Endothelial cell of umbilical vein (primary cell): ENCODE results near the gene TRIM56. TPM values are rescaled to one million over a fixed set of nuclear protein-coding genes. Genes with fewer than 3 reads are reported as not detected.

ENCODE experiments used
- BruUV-seq: library from RNA; stranded (reverse); fragments of 400-500 nt; replicated peaks from 2 replicates; lab custom pipeline; 2021; lab: Mats Ljungman, UMichigan
- CTCF ChIA-PET: fragments of 300-600, 350-600 bp; sonication (Branson Sonifier 250); formaldehyde crosslinking; loops from one replicate; lab custom pipeline; 2021; ENCODE audit warnings: antibody characterized with exemption, inconsistent platforms; lab: Charles Lee
- POLR2A ChIA-PET: fragments of 300-600, 350-600 bp; sonication (Branson Sonifier 250); formaldehyde crosslinking; loops from one replicate; lab custom pipeline; 2021; ENCODE audit warnings: antibody characterized with exemption, inconsistent platforms; lab: Charles Lee
- DNase-seq: peaks from one replicate; pipeline ENCODE4 v3.0.0-alpha.2; 2011; ENCODE audit warnings: low read depth, low spot score
- FAIRE-seq: peaks from 2 replicates; lab custom pipeline; 2011; peaks lifted over from hg19 to GRCh38; lab: Jason Lieb, UNC
- H2AFZ ChIP-seq: 2 replicates; pipeline ENCODE4 v1.6.0; 2012; ENCODE audit warnings: low read depth, low read length, control low read depth, inconsistent platforms
- H3K27ac ChIP-seq: 2 replicates; pipeline ENCODE4 v1.5.1; 2011; ENCODE audit warnings: low read depth, mild to moderate bottlenecking, control low read depth, low read length, moderate library complexity; ENCODE audit not compliant: insufficient read depth
- H3K27me3 ChIP-seq, 2 experiments: 2 replicates each; pipeline versions ENCODE4 v1.6.0 to v1.6.1; 2011; ENCODE audit warnings: low read length in 2 of 2, mixed read lengths in 1 of 2; ENCODE audit not compliant: control insufficient read depth in 2 of 2, insufficient read depth in 2 of 2
- H3K36me3 ChIP-seq, 2 experiments: 2 replicates in 1 of 2; 3 replicates in 1 of 2; pipeline ENCODE4 v1.5.1; 2011; ENCODE audit warnings: low read length in 2 of 2, mild to moderate bottlenecking in 1 of 2, moderate library complexity in 1 of 2; ENCODE audit not compliant: control insufficient read depth in 2 of 2, insufficient read depth in 2 of 2; ENCODE audit errors: extremely low read depth in 1 of 2
- H3K4me1 ChIP-seq: 3 replicates; pipeline ENCODE4 v1.5.1; 2011; ENCODE audit warnings: mild to moderate bottlenecking, low read length; ENCODE audit not compliant: control insufficient read depth, insufficient read depth; ENCODE audit errors: extremely low read depth
- H3K4me2 ChIP-seq: 2 replicates; pipeline ENCODE4 v1.6.1; 2011; ENCODE audit warnings: low read length, control low read depth, mixed read lengths; ENCODE audit not compliant: insufficient read depth
- H3K4me3 ChIP-seq, 3 experiments: fragments of 200-600 bp in 1 of 3; sonication (generic), shearing (Covaris generic) in 1 of 3; replicated peaks in 1 of 3; 2 replicates each; pipeline ENCODE4 v1.5.1; 2011 to 2016; ENCODE audit warnings: control low read depth in 3 of 3, low read length in 3 of 3, mild to moderate bottlenecking in 2 of 3, inconsistent platforms in 1 of 3, low read depth in 1 of 3, moderate library complexity in 1 of 3; ENCODE audit not compliant: insufficient read depth in 1 of 3
- H3K79me2 ChIP-seq: 2 replicates; pipeline ENCODE4 v1.6.0; 2012; ENCODE audit warnings: low read length, inconsistent platforms; ENCODE audit not compliant: control insufficient read depth, insufficient read depth
- H3K9ac ChIP-seq: replicated peaks from 2 replicates; pipeline ENCODE3; 2011; ENCODE audit warnings: low read length, control low read depth; ENCODE audit not compliant: insufficient read depth; ENCODE audit errors: extremely low read depth
- H3K9me1 ChIP-seq: replicated peaks from 3 replicates; pipeline ENCODE4 v1.6.0; 2011; ENCODE audit warnings: mild to moderate bottlenecking, low read length; ENCODE audit not compliant: control insufficient read depth, insufficient read depth; ENCODE audit errors: extremely low read depth
- H3K9me3 ChIP-seq: replicated peaks from 2 replicates; pipeline ENCODE4 v1.5.1; 2012; ENCODE audit warnings: low read length, inconsistent platforms; ENCODE audit not compliant: control insufficient read depth, insufficient read depth
- H4K20me1 ChIP-seq: replicated peaks from 2 replicates; pipeline ENCODE3; 2011; ENCODE audit warnings: mild to moderate bottlenecking, low read length; ENCODE audit not compliant: control insufficient read depth, insufficient read depth; ENCODE audit errors: extremely low read depth
- CTCF ChIP-seq, 2 donors: IDR thresholded peaks; 1 replicate in 1 of 2; 2 replicates in 1 of 2; pipeline ENCODE4 v1.5.1; 2011; ENCODE audit warnings: low read length in 2 of 2, mild to moderate bottlenecking in 2 of 2, moderate library complexity in 2 of 2, control low read depth in 1 of 2, inconsistent platforms in 1 of 2, low read depth in 1 of 2; ENCODE audit not compliant: insufficient read depth in 1 of 2; ENCODE audit errors: extremely low read depth in 1 of 2
- MAX ChIP-seq: IDR thresholded peaks from 2 replicates; pipeline ENCODE4 v1.6.1; 2011; ENCODE audit not compliant: insufficient read depth, insufficient read length
- MYC ChIP-seq: IDR thresholded peaks from one replicate; pipeline ENCODE4 v1.6.1; 2011; ENCODE audit warnings: mild to moderate bottlenecking, low read depth, low read length
- POLR2A ChIP-seq: IDR thresholded peaks from 2 replicates; pipeline ENCODE4 v1.6.1; 2012; ENCODE audit warnings: low read depth, mild to moderate bottlenecking, control low read depth, low read length
- dilution Hi-C: fragments of 300-500 bp; cut with MboI; formaldehyde crosslinking; loops from one replicate; pipeline ENCODE4 v1.15.0; 2019; ENCODE audit warnings: low sequenced_read_pairs; ENCODE audit not compliant: extremely low pct_ligation_motif_present
- intact Hi-C: fragments of 100-400 bp; cut with micrococcal nuclease; formaldehyde crosslinking; loops from one replicate; pipeline ENCODE4 v1.10.0; 2022
- polyA plus RNA-seq, 4 experiments: library from polyadenylated mRNA; depleted of rRNA in 3 of 4; stranded (reverse) in 3 of 4; unstranded in 1 of 4; fragments of >200 nt; gene quantifications; 2 replicates each; pipeline versions ENCODE4 v1.2.1 to v1.2.3, GENCODE V29; 2011 to 2012; ENCODE audit warnings: missing spikeins in 1 of 4
- total RNA-seq: library from RNA; stranded (reverse); gene quantifications from 2 replicates; pipeline ENCODE4 v1.2.3, GENCODE V29; 2021

The TRIM56 gene
- total and polyA plus RNA-seq, 2 donors (not counting 3 experiments of a cell fraction or from before 2014, with no cell fraction given), result 2.3 to 25.1 TPM

GRCh38 chr7:101077303-101078086, 7.8 kb upstream of the TRIM56 start:
- Histone ChIP-seq H3K4me1 (no peaks in the 10 kb centered on the region), H4K20me1 (no peaks in the 10 kb centered on the region), H3K9me1 (no peaks in the 10 kb centered on the region), H3K27ac (no peak overlapping the region), H2AFZ (no peak overlapping the region), H3K9ac (no peak overlapping the region), H3K4me3 (no peak overlapping the region), H3K9me3 (no peaks in the 10 kb centered on the region), H3K36me3 (no peaks in the 10 kb centered on the region), H3K27me3 (peaks cover under 1 to 4% of the 10 kb centered on the region in 2 experiments), H3K4me2 (no peak overlapping the region), H3K79me2 (no peaks in the 10 kb centered on the region)
- FAIRE-seq (peak; percentile 86), DNase-seq (peak; percentile 70)
- BruUV-seq, result no TSS peak
- TF ChIP-seq POLR2A (no peak), MYC (no peak), CTCF (IDR thresholded peaks at IDR 0.05; ENCODE audit: extremely low read depth in 1 of 2, insufficient read depth in 1 of 2, low read depth in 1 of 2, low read length in 2 of 2) (peak; percentile 88 to 94), MAX (no peak)
- ChIA-PET CTCF (interaction anchor here (0.6 to 2.7 kb wide), 44 partner anchors 8 to 372 kb away, joined by 3 to 16 read pairs (median 4); partner anchors contain the start of genes ACHE, MUC17, POP7 and SERPINE1), POLR2A (interaction anchor here (0.7 to 1.1 kb wide), 2 partner anchors 57 to 60 kb away, joined by 3 read pairs; no protein-coding TSS in a partner anchor)
- intact Hi-C loops (loop anchor here (1.0 to 5.0 kb wide), 3 partner anchors 111 to 205 kb away; no protein-coding TSS in a partner anchor), dilution Hi-C loops (no loop called here)
